ENCODE results near the gene GPR63. TPM values are rescaled to one million over a fixed set of nuclear protein-coding genes. Genes with fewer than 3 reads are reported as not detected.

Gene GPR63
- total and polyA plus RNA-seq, 2 of the 13 experiments (the other 11 are each of a cell fraction or from before 2014, with no cell fraction given) = 0.01 to 0.02 TPM

DNA sequence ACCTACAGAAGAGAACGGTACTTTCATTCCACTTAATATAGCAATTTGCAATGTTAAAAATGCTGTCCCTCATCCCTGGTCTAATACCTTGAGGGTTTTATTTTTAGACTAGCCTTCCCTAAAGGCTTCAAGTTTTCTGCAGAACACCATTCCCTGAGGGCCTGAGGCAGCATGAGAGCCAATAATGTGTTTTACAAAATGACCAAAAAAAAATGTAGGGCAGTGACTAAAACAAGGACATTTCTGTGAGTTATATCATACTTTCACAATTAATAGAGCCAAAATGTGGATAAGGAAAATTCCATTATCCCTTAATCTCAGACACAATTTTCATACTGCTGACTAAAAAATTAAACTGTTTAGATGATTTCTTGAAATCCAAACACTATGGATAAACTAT is 22.7 kb downstream of the GPR63 start:
- 0% methylated on average over 1 of the region's 1 CpG for WGBS (ENCODE audit: low lambda C conversion rate)
- CTCF ChIA-PET (ENCODE audit: low intra/inter-chr PET ratio, low total read pairs) = no interaction called here
- no peak overlapping the region for H2AFZ ChIP-seq (ENCODE audit: low read length)
- no peak overlapping the region for H3K9ac ChIP-seq (ENCODE audit: insufficient read depth, low read depth, low read length)
- FAIRE-seq (no peak), DNase-seq (ENCODE audit: low spot score) (no peak), ATAC-seq (no peak)
- H3K27ac ChIP-seq (ENCODE audit: extremely low read length, insufficient read depth, low read length) = no peak overlapping the region
- in situ Hi-C loops (cut with HindIII; ENCODE audit: extremely low pct_ligation_motif_present, low pct_unique_long_range_greater_than_20kb) = no loop called here
- intact Hi-C loops (cut with micrococcal nuclease; ENCODE audit: unreplicated experiment) = no loop called here
- H3K4me3 ChIP-seq (replicated peaks in 1 of 3; ENCODE audit: insufficient read depth in 1 of 3, low read depth in 2 of 3, low read length in 3 of 3) = no peak overlapping the region
- POLR2A ChIA-PET = no interaction called here
- H3K9me3 ChIP-seq (ENCODE audit: low read length) = no peaks in the 10 kb centered on the region
- no peaks in the 10 kb centered on the region for H3K36me3 ChIP-seq (replicated peaks in 1 of 2; ENCODE audit: control insufficient read depth in 1 of 2, insufficient read depth in 2 of 2, low read length in 2 of 2)
- no peaks in the 10 kb centered on the region for H4K20me1 ChIP-seq (ENCODE audit: insufficient read depth, low read length)
- H3K4me1 ChIP-seq (ENCODE audit: insufficient read depth, low read length) = no peaks in the 10 kb centered on the region
- no peaks in the 10 kb centered on the region; a peak in 1 of 5 replicates for H3K27me3 ChIP-seq (ENCODE audit: control insufficient read depth in 1 of 2, insufficient read depth in 2 of 2, low read length in 2 of 2)
- BruUV-seq (replicated peaks) = no TSS peak
- TF ChIP-seq ATAD3A (CRISPR knock-in tag; IDR thresholded peaks at IDR 0.05) (no peak), NPAS2 (CRISPR knock-in tag; IDR thresholded peaks at IDR 0.05; ENCODE audit: borderline replicate concordance) (no peak), HDAC6 (IDR thresholded peaks at IDR 0.05; ENCODE audit: low read depth, low read length) (no peak), ZNF136 (CRISPR knock-in tag; IDR thresholded peaks at IDR 0.05; ENCODE audit: low read depth) (no peak), TRIM24 (CRISPR knock-in tag; IDR thresholded peaks at IDR 0.05) (no peak), ARNT2 (CRISPR knock-in tag; IDR thresholded peaks at IDR 0.05; ENCODE audit: low read depth) (no peak), MED13 (CRISPR knock-in tag; IDR thresholded peaks at IDR 0.05) (no peak), U2AF2 (IDR thresholded peaks at IDR 0.05; ENCODE audit: low read depth, low read length) (no peak)
- H3K79me2 ChIP-seq (ENCODE audit: insufficient read depth, low read length) = no peaks in the 10 kb centered on the region
- no peak overlapping the region for H3K4me2 ChIP-seq (ENCODE audit: low read depth, low read length)

DNA sequence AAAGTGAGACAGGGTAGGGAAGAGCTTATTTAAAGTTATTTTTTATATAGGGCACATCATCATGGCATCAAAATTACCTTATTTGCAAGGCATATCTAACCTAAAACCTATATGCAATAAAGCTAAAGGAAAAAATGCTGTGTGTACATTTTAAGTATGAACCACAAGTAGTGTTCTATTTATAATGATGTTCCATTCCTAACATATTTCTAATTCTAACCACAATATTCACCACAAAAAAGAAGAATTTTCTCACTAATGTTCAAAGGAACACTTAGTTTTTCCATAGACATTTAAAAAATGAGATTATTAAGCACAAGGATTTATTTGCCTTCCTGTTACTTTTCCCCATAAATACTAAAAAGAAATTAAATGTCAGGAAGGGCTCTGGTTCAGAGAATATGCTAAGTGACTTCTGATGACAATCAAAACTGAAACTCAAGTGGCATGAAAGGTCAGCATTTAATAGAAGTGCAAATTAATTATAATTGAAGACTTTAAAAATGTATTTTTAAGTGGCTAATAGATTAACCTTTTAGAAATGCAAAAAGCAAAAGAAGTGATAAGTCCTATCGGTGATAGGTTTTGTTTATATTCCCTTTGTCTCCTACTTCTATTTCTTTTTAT is 25.1 kb downstream of the GPR63 start:
- H3K4me1 ChIP-seq (ENCODE audit: insufficient read depth, low read length) = no peaks in the 10 kb centered on the region
- ATAC-seq = no peak
- H3K79me2 ChIP-seq (ENCODE audit: insufficient read depth, low read length) = no peaks in the 10 kb centered on the region
- TF ChIP-seq SKIL (CRISPR knock-in tag; IDR thresholded peaks at IDR 0.05; ENCODE audit: borderline replicate concordance) (no peak), RFX1 (IDR thresholded peaks at IDR 0.05) (no peak)
- TF ChIP-seq, protein P1, sequence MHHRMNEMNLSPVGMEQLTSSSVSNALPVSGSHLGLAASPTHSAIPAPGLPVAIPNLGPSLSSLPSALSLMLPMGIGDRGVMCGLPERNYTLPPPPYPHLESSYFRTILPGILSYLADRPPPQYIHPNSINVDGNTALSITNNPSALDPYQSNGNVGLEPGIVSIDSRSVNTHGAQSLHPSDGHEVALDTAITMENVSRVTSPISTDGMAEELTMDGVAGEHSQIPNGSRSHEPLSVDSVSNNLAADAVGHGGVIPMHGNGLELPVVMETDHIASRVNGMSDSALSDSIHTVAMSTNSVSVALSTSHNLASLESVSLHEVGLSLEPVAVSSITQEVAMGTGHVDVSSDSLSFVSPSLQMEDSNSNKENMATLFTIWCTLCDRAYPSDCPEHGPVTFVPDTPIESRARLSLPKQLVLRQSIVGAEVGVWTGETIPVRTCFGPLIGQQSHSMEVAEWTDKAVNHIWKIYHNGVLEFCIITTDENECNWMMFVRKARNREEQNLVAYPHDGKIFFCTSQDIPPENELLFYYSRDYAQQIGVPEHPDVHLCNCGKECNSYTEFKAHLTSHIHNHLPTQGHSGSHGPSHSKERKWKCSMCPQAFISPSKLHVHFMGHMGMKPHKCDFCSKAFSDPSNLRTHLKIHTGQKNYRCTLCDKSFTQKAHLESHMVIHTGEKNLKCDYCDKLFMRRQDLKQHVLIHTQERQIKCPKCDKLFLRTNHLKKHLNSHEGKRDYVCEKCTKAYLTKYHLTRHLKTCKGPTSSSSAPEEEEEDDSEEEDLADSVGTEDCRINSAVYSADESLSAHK (CRISPR knock-in tag; IDR thresholded peaks at IDR 0.05; ENCODE audit: borderline replicate concordance) = no peak
- ChIA-PET CTCF (ENCODE audit: low intra/inter-chr PET ratio, low total read pairs) (no interaction called here), POLR2A (no interaction called here)
- WGBS (ENCODE audit: low lambda C conversion rate) = 3% methylated on average over 1 of the region's 1 CpG
- no peak overlapping the region for H3K4me3 ChIP-seq (replicated peaks in 1 of 3; ENCODE audit: insufficient read depth in 1 of 3, low read depth in 2 of 3, low read length in 3 of 3)
- no peaks in the 10 kb centered on the region for H3K9me3 ChIP-seq (ENCODE audit: low read length)
- H4K20me1 ChIP-seq (ENCODE audit: insufficient read depth, low read length) = no peaks in the 10 kb centered on the region
- no peak overlapping the region for H3K4me2 ChIP-seq (ENCODE audit: low read depth, low read length)
- in situ Hi-C loops (cut with HindIII; ENCODE audit: extremely low pct_ligation_motif_present, low pct_unique_long_range_greater_than_20kb) (no loop called here), intact Hi-C loops (cut with micrococcal nuclease; ENCODE audit: unreplicated experiment) (no loop called here)
- no peak overlapping the region for H3K27ac ChIP-seq (ENCODE audit: extremely low read length, insufficient read depth, low read length)
- no peak for DNase-seq (ENCODE audit: low spot score)
- H3K27me3 ChIP-seq (ENCODE audit: control insufficient read depth in 1 of 2, insufficient read depth in 2 of 2, low read length in 2 of 2) = no peaks in the 10 kb centered on the region; a peak in 1 of 5 replicates
- FAIRE-seq = no peak
- no peak overlapping the region for H2AFZ ChIP-seq (ENCODE audit: low read length)
- no peaks in the 10 kb centered on the region for H3K36me3 ChIP-seq (replicated peaks in 1 of 2; ENCODE audit: control insufficient read depth in 1 of 2, insufficient read depth in 2 of 2, low read length in 2 of 2)
- BruUV-seq (replicated peaks) = no TSS peak
- no peak overlapping the region for H3K9ac ChIP-seq (ENCODE audit: insufficient read depth, low read depth, low read length)
